Mesenchymal stem cell (in vitro differentiated cells and primary cell): ENCODE data around the gene SH3D19.

ENCODE experiments used
- DNase-seq: peaks from one replicate; pipeline ENCODE4 v3.0.0-alpha.2; 2013
- H2AFZ ChIP-seq: one replicate; pipeline ENCODE4 v1.6.1; 2013; ENCODE audit warnings: low read depth, mild to moderate bottlenecking, control low read depth, inconsistent platforms, low read length, moderate library complexity
- H2AK5ac ChIP-seq: 2 replicates; pipeline ENCODE4 v1.6.1; 2013; ENCODE audit warnings: low read length, moderate library complexity, mild to moderate bottlenecking, inconsistent platforms; ENCODE audit not compliant: severe bottlenecking
- H2BK120ac ChIP-seq: one replicate; pipeline ENCODE4 v1.6.1; 2013; ENCODE audit warnings: low read depth, mild to moderate bottlenecking, inconsistent platforms, low read length, moderate library complexity
- H2BK12ac ChIP-seq, 2 experiments: one replicate each; pipeline ENCODE4 v1.6.1; 2013; ENCODE audit warnings: inconsistent platforms in 2 of 2, low read length in 2 of 2, mild to moderate bottlenecking in 2 of 2, moderate library complexity in 2 of 2, control low read depth in 1 of 2
- H2BK15ac ChIP-seq: one replicate; pipeline ENCODE4 v1.6.1; 2013; ENCODE audit warnings: mild to moderate bottlenecking, low read depth, inconsistent platforms; ENCODE audit not compliant: poor library complexity, severe bottlenecking
- H2BK5ac ChIP-seq: 2 replicates; pipeline ENCODE4 v1.6.1; 2013; ENCODE audit warnings: low read depth, mild to moderate bottlenecking, low read length, control low read depth, inconsistent platforms; ENCODE audit not compliant: poor library complexity, severe bottlenecking
- H3K14ac ChIP-seq, 2 experiments: one replicate each; pipeline ENCODE4 v1.6.1; 2013; ENCODE audit warnings: inconsistent platforms in 2 of 2, low read length in 2 of 2, control low read depth in 1 of 2, mild to moderate bottlenecking in 1 of 2, moderate library complexity in 1 of 2
- H3K18ac ChIP-seq, 2 experiments: one replicate each; pipeline ENCODE4 v1.6.1; 2013; ENCODE audit warnings: inconsistent platforms in 2 of 2, low read length in 2 of 2, control low read depth in 1 of 2, low read depth in 1 of 2, mild to moderate bottlenecking in 1 of 2
- H3K23ac ChIP-seq, 2 experiments: one replicate each; pipeline ENCODE4 v1.6.1; 2013; ENCODE audit warnings: inconsistent platforms in 2 of 2, low read length in 2 of 2, mild to moderate bottlenecking in 2 of 2, moderate library complexity in 2 of 2, control low read depth in 1 of 2
- H3K27ac ChIP-seq: 2 replicates; pipeline ENCODE4 v1.5.1; 2013; ENCODE audit warnings: mild to moderate bottlenecking, moderate library complexity, low read length, control low read depth, inconsistent platforms; ENCODE audit not compliant: poor library complexity, severe bottlenecking
- H3K27me3 ChIP-seq, 2 experiments: 2 replicates each; pipeline versions ENCODE4 v1.6.1 to v1.7.0; 2013; ENCODE audit warnings: low read length in 2 of 2, mild to moderate bottlenecking in 2 of 2, moderate library complexity in 2 of 2, control low read depth in 1 of 2, inconsistent platforms in 1 of 2; ENCODE audit not compliant: control insufficient read depth in 1 of 2, insufficient read depth in 1 of 2
- H3K36me3 ChIP-seq, 2 experiments: 2 replicates each; pipeline versions ENCODE4 v1.6.1 to v1.7.0; 2013; ENCODE audit warnings: low read length in 2 of 2, control low read depth in 1 of 2, inconsistent platforms in 1 of 2, low read depth in 1 of 2, mild to moderate bottlenecking in 1 of 2; ENCODE audit not compliant: insufficient read depth in 2 of 2, control insufficient read depth in 1 of 2
- H3K4ac ChIP-seq, 2 experiments: one replicate each; pipeline ENCODE4 v1.6.1; 2013; ENCODE audit warnings: inconsistent platforms in 2 of 2, low read length in 2 of 2, mild to moderate bottlenecking in 2 of 2, moderate library complexity in 2 of 2, control low read depth in 1 of 2, low read depth in 1 of 2
- H3K4me1 ChIP-seq: 2 replicates; pipeline ENCODE4 v1.6.1; 2013; ENCODE audit warnings: low read depth, low read length, control low read depth; ENCODE audit not compliant: control insufficient read depth, insufficient read depth
- H3K4me2 ChIP-seq: 2 replicates; pipeline ENCODE4 v1.6.1; 2013; ENCODE audit warnings: low read length, mild to moderate bottlenecking, inconsistent platforms; ENCODE audit not compliant: poor library complexity, severe bottlenecking
- H3K4me3 ChIP-seq, 2 experiments: 2 replicates each; pipeline versions ENCODE4 v1.5.1 to v1.7.0; 2013; ENCODE audit warnings: low read length in 2 of 2, mild to moderate bottlenecking in 2 of 2, control low read depth in 1 of 2, low read depth in 1 of 2; ENCODE audit not compliant: insufficient read depth in 1 of 2
- H3K79me1 ChIP-seq: replicated peaks from 2 replicates; pipeline ENCODE4 v1.6.1; 2013; ENCODE audit warnings: mild to moderate bottlenecking, control low read depth, low read length, inconsistent platforms; ENCODE audit not compliant: poor library complexity, severe bottlenecking
- H3K9ac ChIP-seq: 2 replicates; pipeline ENCODE4 v1.7.0; 2013; ENCODE audit warnings: mild to moderate bottlenecking, low read length, moderate library complexity
- H3K9me3 ChIP-seq: 2 replicates; pipeline ENCODE4 v1.7.0; 2013; ENCODE audit warnings: mild to moderate bottlenecking, low read length; ENCODE audit not compliant: control insufficient read depth
- H4K8ac ChIP-seq: one replicate; pipeline ENCODE4 v1.6.1; 2013; ENCODE audit warnings: inconsistent platforms, mild to moderate bottlenecking, low read length, moderate library complexity
- H4K91ac ChIP-seq: one replicate; pipeline ENCODE4 v1.6.1; 2013; ENCODE audit warnings: mild to moderate bottlenecking, low read length, inconsistent platforms
- WGBS: methylation state at CpG from one replicate; pipeline ENCODE4 v1.1.7; 2013; ENCODE audit warnings: mixed read lengths; 5-methylcytosine and 5-hydroxymethylcytosine counted together

Gene SH3D19

GRCh38 chr4:151166636-151167035, 158.8 kb downstream of the SH3D19 start:
- Histone ChIP-seq H3K9me3 (no peaks in the 10 kb centered on the region), H3K18ac (no peak overlapping the region), H2BK15ac (no peak overlapping the region), H2BK12ac (no peak overlapping the region), H3K79me1 (peaks cover 9% of the 10 kb centered on the region), H3K23ac (no peak overlapping the region), H3K4ac (no peak overlapping the region), H2BK5ac (no peak overlapping the region), H3K4me1 (peaks cover 7% of the 10 kb centered on the region), H3K4me3 (no peak overlapping the region), H4K91ac (no peak overlapping the region), H2AK5ac (no peak overlapping the region), H2BK120ac (no peak overlapping the region), H3K27me3 (no peaks in the 10 kb centered on the region), H3K4me2 (no peak overlapping the region), H3K27ac (no peak overlapping the region), H3K36me3 (peaks cover 0 to 52% of the 10 kb centered on the region in 2 experiments), H3K9ac (peak overlapping the region; percentile 28), H4K8ac (no peak overlapping the region), H2AFZ (no peak overlapping the region), H3K14ac (no peak overlapping the region)
- DNase-seq: no peak
- 100% methylated on average over 2 of the region's 4 CpGs for WGBS

- Histone ChIP-seq H3K4me3 (no peak overlapping the region), H3K4me2 (no peak overlapping the region), H2BK12ac (no peak overlapping the region), H3K36me3 (peaks cover 0 to 51% of the 10 kb centered on the region in 2 experiments), H3K27ac (no peak overlapping the region), H3K14ac (no peak overlapping the region), H3K23ac (no peak overlapping the region), H3K4ac (no peak overlapping the region), H3K18ac (no peak overlapping the region), H3K4me1 (peaks cover 7% of the 10 kb centered on the region), H4K8ac (no peak overlapping the region), H3K9me3 (no peaks in the 10 kb centered on the region), H4K91ac (no peak overlapping the region), H3K9ac (peak overlapping the region; percentile 44), H2BK15ac (no peak overlapping the region), H2AFZ (no peak overlapping the region), H2BK120ac (no peak overlapping the region), H2AK5ac (no peak overlapping the region), H2BK5ac (no peak overlapping the region), H3K27me3 (no peaks in the 10 kb centered on the region), H3K79me1 (peaks cover 7% of the 10 kb centered on the region)
- DNase-seq: no peak
- 92% methylated on average over 8 of the region's 10 CpGs for WGBS
These were observed 160.0 kb downstream of the SH3D19 start for GRCh38 chr4:151165205-151166000.

DNA sequence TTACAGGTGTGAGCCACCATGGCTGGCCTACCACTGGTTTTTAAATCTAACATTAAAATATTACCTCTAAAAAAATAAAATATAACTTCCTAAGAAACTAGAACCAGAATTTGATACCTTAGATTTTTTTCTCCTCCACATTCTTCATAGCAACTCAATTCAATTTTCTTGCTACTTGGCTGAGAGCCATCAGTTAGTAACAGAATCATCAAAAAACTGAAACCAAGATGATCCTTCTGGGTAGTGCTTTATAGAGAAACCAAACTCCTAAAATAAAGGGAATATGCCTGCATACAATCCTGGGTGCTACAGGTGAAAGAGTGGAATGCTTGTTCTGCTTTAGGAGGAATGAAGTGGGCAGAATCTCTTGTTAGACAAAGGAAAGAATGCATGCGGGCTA, 161.6 kb downstream of the SH3D19 start:
- no peak overlapping the region for H2AFZ ChIP-seq
- no peak overlapping the region for H2BK12ac ChIP-seq
- H4K91ac ChIP-seq: no peak overlapping the region
- no peak overlapping the region for H3K18ac ChIP-seq
- peaks cover 7% of the 10 kb centered on the region for H3K79me1 ChIP-seq
- H3K27ac ChIP-seq: no peak overlapping the region
- H2AK5ac ChIP-seq: no peak overlapping the region
- H2BK15ac ChIP-seq: no peak overlapping the region
- H2BK5ac ChIP-seq: no peak overlapping the region
- H3K9ac ChIP-seq: no peak overlapping the region
- H3K4ac ChIP-seq: no peak overlapping the region
- no peak overlapping the region for H4K8ac ChIP-seq
- no peak overlapping the region for H3K14ac ChIP-seq
- no peak for DNase-seq
- H3K23ac ChIP-seq: no peak overlapping the region
- WGBS: 100% methylated on average over 1 of the region's 1 CpG
- H3K36me3 ChIP-seq: peaks cover 0 to 64% of the 10 kb centered on the region in 2 experiments
- no peak overlapping the region for H3K4me3 ChIP-seq
- H3K27me3 ChIP-seq: no peaks in the 10 kb centered on the region
- peaks cover 7% of the 10 kb centered on the region for H3K4me1 ChIP-seq
- no peaks in the 10 kb centered on the region for H3K9me3 ChIP-seq
- H2BK120ac ChIP-seq: no peak overlapping the region
- H3K4me2 ChIP-seq: no peak overlapping the region

GRCh38 chr4:151158979-151159378, 166.4 kb downstream of the SH3D19 start:
- H3K4me3 ChIP-seq: no peak overlapping the region
- WGBS: no CpG with 5 or more reads among the region's 1 CpG
- DNase-seq: no peak

More at GRCh38 chr4:151158979-151159378, 166.4 kb downstream of the SH3D19 start:
- H3K27me3 ChIP-seq: no peaks in the 10 kb centered on the region
- H3K9ac ChIP-seq: no peak overlapping the region
- no peak overlapping the region for H2BK5ac ChIP-seq
- no peak overlapping the region for H3K27ac ChIP-seq
- no peaks in the 10 kb centered on the region for H3K9me3 ChIP-seq
- H3K4ac ChIP-seq: no peak overlapping the region
- no peak overlapping the region for H3K14ac ChIP-seq
- no peak overlapping the region for H4K8ac ChIP-seq
- no peak overlapping the region for H2BK15ac ChIP-seq
- peaks cover 1% of the 10 kb centered on the region for H3K79me1 ChIP-seq
- no peak overlapping the region for H3K18ac ChIP-seq
- no peak overlapping the region for H2BK120ac ChIP-seq
- H2AFZ ChIP-seq: no peak overlapping the region
- no peak overlapping the region for H2AK5ac ChIP-seq
- no peak overlapping the region for H4K91ac ChIP-seq
- no peak overlapping the region for H3K23ac ChIP-seq
- H3K4me2 ChIP-seq: no peak overlapping the region
- no peaks in the 10 kb centered on the region for H3K4me1 ChIP-seq
- H3K36me3 ChIP-seq: peaks cover 4 to 79% of the 10 kb centered on the region in 2 experiments
- no peak overlapping the region for H2BK12ac ChIP-seq
